Measurements from ENCODE around the gene PHKB. TPM values are rescaled to one million over a fixed set of nuclear protein-coding genes. Genes with fewer than 3 reads are reported as not detected.

PHKB gene
- total and polyA plus RNA-seq, 3 donors from 2014 or later, result 66.7 to 168 (median 136) TPM

DNA sequence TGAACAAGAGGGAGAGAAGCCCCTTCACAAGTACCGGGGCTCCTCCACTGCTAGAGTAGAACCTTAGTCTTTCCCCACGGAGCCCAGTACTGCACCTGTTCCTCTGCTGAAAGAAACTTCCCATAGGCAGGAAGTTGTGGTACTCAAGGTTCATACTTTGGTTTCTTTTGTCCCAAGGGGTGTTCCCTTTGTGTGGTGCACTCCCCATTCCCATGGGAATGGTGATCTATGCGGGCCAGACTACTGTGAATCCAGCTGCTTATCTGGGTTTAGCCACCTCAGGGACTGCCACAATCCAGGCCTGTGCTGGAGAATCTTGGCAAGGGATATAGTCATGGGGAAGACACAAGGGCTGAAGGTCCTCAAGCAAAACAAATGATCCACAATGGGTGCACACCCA, 110.6 kb downstream of the PHKB start:
- no peak for DNase-seq
- TF ChIP-seq POLR2A (IDR thresholded peaks at IDR 0.05) (no peak), CTCF (IDR thresholded peaks at IDR 0.05) (no peak)
- Histone ChIP-seq H3K9me3 (no peaks in the 10 kb centered on the region), H3K36me3 (ENCODE audit: low read depth, missing control alignments) (no peaks in the 10 kb centered on the region), H3K27ac (no peak overlapping the region), H3K4me3 (no peak overlapping the region), H3K27me3 (no peaks in the 10 kb centered on the region), H3K4me1 (no peaks in the 10 kb centered on the region)
- intact Hi-C loops (cut with DNase I; ENCODE audit: low total_unique reads), result no loop called here
- 91 to 95% methylated on average over 3 of the region's 3 CpGs for WGBS, 2 donors

DNA sequence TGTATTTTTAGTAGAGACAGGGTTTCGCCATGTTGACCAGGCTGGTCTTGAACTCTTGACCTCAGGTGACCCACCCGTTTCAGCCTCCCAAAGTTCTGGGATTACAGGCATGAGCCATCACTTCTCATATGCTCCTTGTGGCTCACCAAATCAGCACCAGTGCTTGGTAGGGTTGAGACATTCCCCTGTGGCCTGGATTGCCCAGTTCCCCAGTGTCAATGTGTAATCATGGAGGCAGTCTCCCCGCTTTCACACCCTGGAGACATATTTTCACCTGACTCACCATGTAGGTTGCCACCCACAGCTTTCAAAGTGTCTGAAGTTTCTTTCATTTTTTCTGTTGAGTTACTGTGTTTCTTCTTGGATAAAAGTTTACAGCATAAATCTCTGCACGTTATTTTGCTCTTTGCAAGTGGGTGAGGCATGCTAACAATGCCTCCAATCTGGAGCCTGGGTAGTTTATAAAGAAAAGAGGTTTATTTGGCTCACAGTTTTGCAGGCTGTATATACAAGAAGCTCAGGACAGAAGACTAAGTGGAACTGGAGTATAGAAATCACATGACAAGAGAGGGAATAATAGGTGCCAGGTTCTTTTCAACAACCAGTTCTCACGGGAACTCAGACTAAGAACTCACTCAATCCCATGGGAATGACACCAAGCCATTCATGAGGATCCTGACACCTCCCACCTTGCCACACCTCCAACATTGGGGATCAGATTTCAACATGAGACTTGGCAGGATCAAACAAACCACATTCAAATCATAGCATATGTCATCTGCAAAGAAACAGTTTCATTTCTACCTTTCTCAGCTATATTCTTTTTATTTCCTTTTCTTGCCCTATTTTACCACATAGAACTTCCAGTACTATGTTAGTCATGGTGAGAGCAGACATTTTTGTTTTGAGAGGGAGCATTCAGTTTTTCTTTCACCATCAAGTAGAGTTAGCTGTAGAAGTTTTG, 113.2 kb downstream of the PHKB start:
- 81 to 84% methylated on average over 5 of the region's 5 CpGs for WGBS, 2 donors
- H3K36me3 ChIP-seq (ENCODE audit: low read depth, missing control alignments), result no peaks in the 10 kb centered on the region
- H3K27me3 ChIP-seq, result no peaks in the 10 kb centered on the region
- no peaks in the 10 kb centered on the region for H3K9me3 ChIP-seq
- H3K4me1 ChIP-seq, result no peaks in the 10 kb centered on the region
- TF ChIP-seq CTCF (IDR thresholded peaks at IDR 0.05) (no peak), POLR2A (IDR thresholded peaks at IDR 0.05) (no peak)
- H3K27ac ChIP-seq, result no peak overlapping the region
- H3K4me3 ChIP-seq, result no peak overlapping the region
- no peak for DNase-seq
- intact Hi-C loops (cut with DNase I; ENCODE audit: low total_unique reads), result no loop called here

GRCh38 chr16:47577029-47577428, 115.9 kb downstream of the PHKB start:
- no peak for DNase-seq
- Histone ChIP-seq H3K9me3 (no peaks in the 10 kb centered on the region), H3K27ac (no peak overlapping the region), H3K36me3 (ENCODE audit: low read depth, missing control alignments) (no peaks in the 10 kb centered on the region), H3K4me3 (no peak overlapping the region), H3K4me1 (no peaks in the 10 kb centered on the region), H3K27me3 (no peaks in the 10 kb centered on the region)
- TF ChIP-seq CTCF (IDR thresholded peaks at IDR 0.05), result no peak
- TF ChIP-seq POLR2A (IDR thresholded peaks at IDR 0.05), result no peak
- intact Hi-C loops (cut with DNase I; ENCODE audit: low total_unique reads), result no loop called here

GRCh38 chr16:47578033-47578432, 116.9 kb downstream of the PHKB start:
- no peaks in the 10 kb centered on the region for H3K36me3 ChIP-seq (ENCODE audit: low read depth, missing control alignments)
- 88 to 95% methylated on average over 3 of the region's 3 CpGs for WGBS, 2 donors
- H3K27ac ChIP-seq, result no peak overlapping the region

More at GRCh38 chr16:47578033-47578432, 116.9 kb downstream of the PHKB start:
- DNase-seq, result no peak
- Histone ChIP-seq H3K9me3 (no peaks in the 10 kb centered on the region), H3K27me3 (no peaks in the 10 kb centered on the region), H3K4me1 (no peaks in the 10 kb centered on the region), H3K4me3 (no peak overlapping the region)
- intact Hi-C loops (cut with DNase I; ENCODE audit: low total_unique reads), result no loop called here
- no peak for TF ChIP-seq POLR2A (IDR thresholded peaks at IDR 0.05)
- no peak for TF ChIP-seq CTCF (IDR thresholded peaks at IDR 0.05)
